ENCODE data around the gene MCM9.

DNA sequence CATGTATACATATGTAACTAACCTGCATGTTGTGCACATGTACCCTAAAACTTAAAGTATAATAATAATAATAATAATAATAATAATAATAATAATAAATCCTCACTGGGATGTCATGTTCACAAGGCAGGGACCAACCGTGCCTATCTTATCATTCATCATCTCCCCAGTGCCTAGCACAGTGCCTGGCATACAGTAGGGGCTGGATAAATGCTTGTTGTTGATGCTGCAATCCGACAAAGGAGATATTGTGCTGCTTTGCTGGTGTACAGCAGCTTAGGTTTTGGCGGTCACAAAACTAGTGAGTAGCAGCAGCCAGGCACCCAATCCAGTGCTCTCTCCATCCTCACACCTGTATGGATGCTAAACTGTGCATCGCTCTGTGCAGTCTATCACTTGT lies 135.1 kb downstream of the MCM9 start:
- TF ChIP-seq, protein P1, sequence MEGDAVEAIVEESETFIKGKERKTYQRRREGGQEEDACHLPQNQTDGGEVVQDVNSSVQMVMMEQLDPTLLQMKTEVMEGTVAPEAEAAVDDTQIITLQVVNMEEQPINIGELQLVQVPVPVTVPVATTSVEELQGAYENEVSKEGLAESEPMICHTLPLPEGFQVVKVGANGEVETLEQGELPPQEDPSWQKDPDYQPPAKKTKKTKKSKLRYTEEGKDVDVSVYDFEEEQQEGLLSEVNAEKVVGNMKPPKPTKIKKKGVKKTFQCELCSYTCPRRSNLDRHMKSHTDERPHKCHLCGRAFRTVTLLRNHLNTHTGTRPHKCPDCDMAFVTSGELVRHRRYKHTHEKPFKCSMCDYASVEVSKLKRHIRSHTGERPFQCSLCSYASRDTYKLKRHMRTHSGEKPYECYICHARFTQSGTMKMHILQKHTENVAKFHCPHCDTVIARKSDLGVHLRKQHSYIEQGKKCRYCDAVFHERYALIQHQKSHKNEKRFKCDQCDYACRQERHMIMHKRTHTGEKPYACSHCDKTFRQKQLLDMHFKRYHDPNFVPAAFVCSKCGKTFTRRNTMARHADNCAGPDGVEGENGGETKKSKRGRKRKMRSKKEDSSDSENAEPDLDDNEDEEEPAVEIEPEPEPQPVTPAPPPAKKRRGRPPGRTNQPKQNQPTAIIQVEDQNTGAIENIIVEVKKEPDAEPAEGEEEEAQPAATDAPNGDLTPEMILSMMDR (IDR thresholded peaks at IDR 0.05; ENCODE audit: poor library complexity) = no peak
- no peak for TF ChIP-seq EZH2phosphoT487 (IDR thresholded peaks at IDR 0.05; ENCODE audit: low read depth, severe bottlenecking, unreplicated experiment)
